Stimulated activated CD8-positive, alpha-beta memory T cell treated with anti-CD3 and anti-CD28 coated beads, Interleukin-15, amount 100 ng/mL, for 24 hours (primary cell): ENCODE measurements around the gene TDRD12.

Source experiments
- DNase-seq: peaks from one replicate; pipeline ENCODE4 v3.0.0-alpha.2; 2020; ENCODE audit warnings: low read depth

The TDRD12 gene

GRCh38 chr19:32811151-32811550 lies 91.6 kb downstream of the TDRD12 start:
- no peak for DNase-seq

GRCh38 chr19:32812036-32812435 lies 92.5 kb downstream of the TDRD12 start:
- no peak for DNase-seq

- DNase-seq: no peak
These were observed 93.0 kb downstream of the TDRD12 start for GRCh38 chr19:32812571-32812970.

GRCh38 chr19:32813862-32814425 lies 94.4 kb downstream of the TDRD12 start:
- no peak for DNase-seq

- no peak for DNase-seq
These were observed 95.1 kb downstream of the TDRD12 start for GRCh38 chr19:32814624-32815023.

GRCh38 chr19:32816555-32817099 lies 97.1 kb downstream of the TDRD12 start:
- no peak for DNase-seq

- DNase-seq: no peak
These were observed 98.3 kb downstream of the TDRD12 start for GRCh38 chr19:32817569-32818476.

- DNase-seq: no peak
These were observed 99.0 kb downstream of the TDRD12 start for GRCh38 chr19:32818536-32818935.

GRCh38 chr19:32819419-32820400 lies 100.1 kb downstream of the TDRD12 start:
- no peak for DNase-seq

- no peak for DNase-seq
These were observed 103.6 kb downstream of the TDRD12 start for GRCh38 chr19:32822916-32823746.

GRCh38 chr19:32823747-32824102 lies 104.2 kb downstream of the TDRD12 start:
- DNase-seq: no peak

GRCh38 chr19:32824191-32824751 lies 104.7 kb downstream of the TDRD12 start:
- DNase-seq: no peak

GRCh38 chr19:32824916-32825608 lies 105.5 kb downstream of the TDRD12 start:
- no peak for DNase-seq

- no peak for DNase-seq
These were observed 108.6 kb downstream of the TDRD12 start for GRCh38 chr19:32828139-32828538.

GRCh38 chr19:32828643-32829344 lies 109.2 kb downstream of the TDRD12 start:
- DNase-seq: no peak

GRCh38 chr19:32829345-32829896 lies 109.9 kb downstream of the TDRD12 start:
- DNase-seq: no peak

GRCh38 chr19:32830231-32831014 lies 110.9 kb downstream of the TDRD12 start:
- no peak for DNase-seq

GRCh38 chr19:32831611-32832010 lies 112.0 kb downstream of the TDRD12 start:
- no peak for DNase-seq
